Panc1 (cell line): Measurements from ENCODE around the gene APCDD1L. TPM values are rescaled to one million over a fixed set of nuclear protein-coding genes. Genes with fewer than 3 reads are reported as not detected.
"Not testable (repeated sequence)": the region's sequence is repeated elsewhere in the genome, so short reads cannot be mapped to it uniquely, and the experiment has no call there.

Source experiments
- ATAC-seq: fragments of 200-7000 bp; cut with Tn5 transposase; 2 replicates; pipeline ENCODE4 v1.9.1; 2020; ENCODE audit warnings: mild to moderate bottlenecking, moderate library complexity
- BruUV-seq: library from RNA; stranded (reverse); fragments of 400-500 nt; replicated peaks from 2 replicates; lab custom pipeline; 2021; lab: Mats Ljungman, UMichigan
- CTCF ChIA-PET: fragments of 300-600 bp; sonication (Branson Sonifier 250); formaldehyde crosslinking; loops from one replicate; lab custom pipeline; 2022; ENCODE audit warnings: antibody characterized with exemption; lab: Charles Lee
- POLR2A ChIA-PET: fragments of 300-600 bp; sonication (Branson Sonifier 250); formaldehyde crosslinking; loops from one replicate; lab custom pipeline; 2022; ENCODE audit warnings: antibody characterized with exemption; lab: Charles Lee
- DNase-seq: peaks from one replicate; pipeline ENCODE4 v3.0.0-alpha.2; 2010; ENCODE audit warnings: low read depth, low spot score
- H3K27ac ChIP-seq: 2 replicates; pipeline ENCODE4 v1.5.1; 2011; ENCODE audit warnings: mild to moderate bottlenecking, low read length, inconsistent platforms
- H3K27me3 ChIP-seq: fragments of 200-500 bp; sonication (Bioruptor generic); 2 replicates; pipeline ENCODE4 v1.6.0; 2014; ENCODE audit warnings: low read length, inconsistent platforms; ENCODE audit not compliant: control insufficient read depth, insufficient read depth
- H3K36me3 ChIP-seq: fragments of 200-500 bp; sonication (Bioruptor generic); 2 replicates; pipeline ENCODE4 v1.5.1; 2014; ENCODE audit warnings: inconsistent platforms, mild to moderate bottlenecking, low read length, moderate library complexity; ENCODE audit not compliant: control insufficient read depth, insufficient read depth
- H3K4me1 ChIP-seq: 2 replicates; pipeline ENCODE4 v1.5.1; 2011; ENCODE audit warnings: inconsistent platforms, mild to moderate bottlenecking, low read length, moderate library complexity; ENCODE audit not compliant: control insufficient read depth, insufficient read depth
- H3K4me3 ChIP-seq, 2 experiments: 2 replicates each; pipeline ENCODE4 v1.5.1; 2011 to 2012; ENCODE audit warnings: low read depth in 2 of 2, low read length in 2 of 2, mild to moderate bottlenecking in 2 of 2, inconsistent platforms in 1 of 2, moderate library complexity in 1 of 2
- H3K9me3 ChIP-seq: fragments of 200-500 bp; sonication (Bioruptor generic); 2 replicates; pipeline ENCODE4 v1.5.1; 2014; ENCODE audit warnings: low read depth, mild to moderate bottlenecking, inconsistent platforms, low read length, moderate library complexity; ENCODE audit not compliant: control insufficient read depth, insufficient read depth
- POLR2AphosphoS5 ChIP-seq: IDR thresholded peaks from 2 replicates; pipeline ENCODE4 v1.6.1; 2012; ENCODE audit warnings: mild to moderate bottlenecking, low read depth, low read length, moderate library complexity
- SIN3A ChIP-seq: IDR thresholded peaks from 2 replicates; pipeline ENCODE4 v1.6.1; 2012; ENCODE audit warnings: low read depth, mild to moderate bottlenecking, low read length, moderate library complexity, borderline replicate concordance; ENCODE audit not compliant: insufficient read depth
- TCF7L2 ChIP-seq: IDR thresholded peaks from 2 replicates; pipeline ENCODE4 v1.6.1; 2011; ENCODE audit warnings: mild to moderate bottlenecking, low read depth, low read length, inconsistent platforms
- in situ Hi-C: cut with HindIII; loops from 2 replicates; pipeline ENCODE4 v1.10.0; 2016; ENCODE audit warnings: low sequenced_read_pairs, low pct_unique_long_range_greater_than_20kb
- intact Hi-C: fragments of 100-400 bp; cut with micrococcal nuclease; formaldehyde crosslinking; loops from one replicate; pipeline ENCODE4 v1.10.0; 2022; ENCODE audit not compliant: unreplicated experiment
- total RNA-seq: library from RNA; stranded (reverse); gene quantifications from one replicate; pipeline ENCODE4 v1.2.1, GENCODE V29; 2021; ENCODE audit not compliant: unreplicated experiment
- TF ChIP-seq, protein P1 (sequence below), 2 experiments: IDR thresholded peaks; 2 replicates each; pipeline ENCODE4 v1.6.1; 2011 to 2012; ENCODE audit warnings: low read depth in 2 of 2, control low read depth in 1 of 2, low read length in 1 of 2, mild to moderate bottlenecking in 1 of 2, moderate library complexity in 1 of 2; ENCODE audit not compliant: insufficient read depth in 1 of 2
- TF ChIP-seq, protein P2 (sequence below): fragments of 450-650 bp; IDR thresholded peaks from 2 replicates; pipeline ENCODE4 v1.5.1; 2017; ENCODE audit warnings: mild to moderate bottlenecking

The APCDD1L gene
- total RNA-seq, 1 experiment from 2014 or later: 0.62 TPM

DNA sequence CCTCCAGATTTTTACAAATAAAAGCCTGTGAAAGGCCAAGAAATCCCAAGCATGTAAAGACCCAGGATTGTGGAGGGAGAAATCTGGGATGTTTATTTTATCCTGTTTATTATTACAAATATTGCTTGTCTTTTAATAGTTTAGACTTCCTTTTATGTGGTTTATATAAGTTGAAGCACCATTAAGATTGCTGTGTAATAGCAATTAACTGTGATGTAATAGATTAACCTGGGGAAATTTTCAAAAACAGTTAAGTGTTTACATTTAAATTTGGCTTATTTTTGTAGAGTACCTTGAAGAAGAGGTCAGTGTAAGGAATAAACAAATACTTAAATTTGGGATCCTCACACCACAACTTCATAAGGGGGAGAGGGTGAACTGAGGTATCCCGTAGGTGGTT is 99.1 kb downstream of the APCDD1L start:
- Histone ChIP-seq H3K27me3 (no peaks in the 10 kb centered on the region), H3K36me3 (no peaks in the 10 kb centered on the region), H3K27ac (no peak overlapping the region), H3K4me1 (no peaks in the 10 kb centered on the region; the same call in 1 of the 2 replicates), H3K9me3 (no peaks in the 10 kb centered on the region), H3K4me3 (no peak overlapping the region)
- no peak for ATAC-seq
- no peak for DNase-seq
- TF ChIP-seq, protein P1, sequence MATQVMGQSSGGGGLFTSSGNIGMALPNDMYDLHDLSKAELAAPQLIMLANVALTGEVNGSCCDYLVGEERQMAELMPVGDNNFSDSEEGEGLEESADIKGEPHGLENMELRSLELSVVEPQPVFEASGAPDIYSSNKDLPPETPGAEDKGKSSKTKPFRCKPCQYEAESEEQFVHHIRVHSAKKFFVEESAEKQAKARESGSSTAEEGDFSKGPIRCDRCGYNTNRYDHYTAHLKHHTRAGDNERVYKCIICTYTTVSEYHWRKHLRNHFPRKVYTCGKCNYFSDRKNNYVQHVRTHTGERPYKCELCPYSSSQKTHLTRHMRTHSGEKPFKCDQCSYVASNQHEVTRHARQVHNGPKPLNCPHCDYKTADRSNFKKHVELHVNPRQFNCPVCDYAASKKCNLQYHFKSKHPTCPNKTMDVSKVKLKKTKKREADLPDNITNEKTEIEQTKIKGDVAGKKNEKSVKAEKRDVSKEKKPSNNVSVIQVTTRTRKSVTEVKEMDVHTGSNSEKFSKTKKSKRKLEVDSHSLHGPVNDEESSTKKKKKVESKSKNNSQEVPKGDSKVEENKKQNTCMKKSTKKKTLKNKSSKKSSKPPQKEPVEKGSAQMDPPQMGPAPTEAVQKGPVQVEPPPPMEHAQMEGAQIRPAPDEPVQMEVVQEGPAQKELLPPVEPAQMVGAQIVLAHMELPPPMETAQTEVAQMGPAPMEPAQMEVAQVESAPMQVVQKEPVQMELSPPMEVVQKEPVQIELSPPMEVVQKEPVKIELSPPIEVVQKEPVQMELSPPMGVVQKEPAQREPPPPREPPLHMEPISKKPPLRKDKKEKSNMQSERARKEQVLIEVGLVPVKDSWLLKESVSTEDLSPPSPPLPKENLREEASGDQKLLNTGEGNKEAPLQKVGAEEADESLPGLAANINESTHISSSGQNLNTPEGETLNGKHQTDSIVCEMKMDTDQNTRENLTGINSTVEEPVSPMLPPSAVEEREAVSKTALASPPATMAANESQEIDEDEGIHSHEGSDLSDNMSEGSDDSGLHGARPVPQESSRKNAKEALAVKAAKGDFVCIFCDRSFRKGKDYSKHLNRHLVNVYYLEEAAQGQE (IDR thresholded peaks at IDR 0.05; ENCODE audit: insufficient read depth in 1 of 2, low read depth in 2 of 2, low read length in 1 of 2): no peak
- TF ChIP-seq POLR2AphosphoS5 (no peak), SIN3A (no peak), TCF7L2 (no peak)
- TF ChIP-seq, protein P2, sequence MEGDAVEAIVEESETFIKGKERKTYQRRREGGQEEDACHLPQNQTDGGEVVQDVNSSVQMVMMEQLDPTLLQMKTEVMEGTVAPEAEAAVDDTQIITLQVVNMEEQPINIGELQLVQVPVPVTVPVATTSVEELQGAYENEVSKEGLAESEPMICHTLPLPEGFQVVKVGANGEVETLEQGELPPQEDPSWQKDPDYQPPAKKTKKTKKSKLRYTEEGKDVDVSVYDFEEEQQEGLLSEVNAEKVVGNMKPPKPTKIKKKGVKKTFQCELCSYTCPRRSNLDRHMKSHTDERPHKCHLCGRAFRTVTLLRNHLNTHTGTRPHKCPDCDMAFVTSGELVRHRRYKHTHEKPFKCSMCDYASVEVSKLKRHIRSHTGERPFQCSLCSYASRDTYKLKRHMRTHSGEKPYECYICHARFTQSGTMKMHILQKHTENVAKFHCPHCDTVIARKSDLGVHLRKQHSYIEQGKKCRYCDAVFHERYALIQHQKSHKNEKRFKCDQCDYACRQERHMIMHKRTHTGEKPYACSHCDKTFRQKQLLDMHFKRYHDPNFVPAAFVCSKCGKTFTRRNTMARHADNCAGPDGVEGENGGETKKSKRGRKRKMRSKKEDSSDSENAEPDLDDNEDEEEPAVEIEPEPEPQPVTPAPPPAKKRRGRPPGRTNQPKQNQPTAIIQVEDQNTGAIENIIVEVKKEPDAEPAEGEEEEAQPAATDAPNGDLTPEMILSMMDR: no peak
- intact Hi-C loops (no loop called here), in situ Hi-C loops (no loop called here)
- ChIA-PET POLR2A (no interaction called here), CTCF (no interaction called here)
- no TSS peak for BruUV-seq

DNA sequence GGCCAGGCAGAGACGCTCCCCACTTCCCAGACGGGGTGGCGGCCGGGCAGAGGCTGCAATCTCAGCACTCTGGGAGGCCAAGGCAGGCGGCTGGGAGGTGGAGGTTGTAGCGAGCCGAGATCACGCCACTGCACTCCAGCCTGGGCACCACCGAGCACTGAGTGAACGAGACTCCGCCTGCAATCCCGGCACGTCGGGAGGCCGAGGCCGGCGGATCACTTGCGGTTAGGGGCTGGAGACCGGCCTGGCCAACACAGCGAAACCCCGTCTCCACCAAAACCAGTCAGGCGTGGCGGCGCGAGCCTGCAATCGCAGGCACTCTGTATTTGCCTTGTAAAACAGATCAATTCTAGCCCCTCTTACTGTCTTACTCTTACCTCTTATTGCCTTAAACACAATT is 100.4 kb downstream of the APCDD1L start:
- H3K9me3 ChIP-seq, H3K27ac ChIP-seq, POLR2A ChIA-PET, CTCF ChIA-PET, ATAC-seq, H3K4me3 ChIP-seq, BruUV-seq, intact Hi-C loops, H3K27me3 ChIP-seq, in situ Hi-C loops, H3K36me3 ChIP-seq, DNase-seq, H3K4me1 ChIP-seq: not testable (repeated sequence)

DNA sequence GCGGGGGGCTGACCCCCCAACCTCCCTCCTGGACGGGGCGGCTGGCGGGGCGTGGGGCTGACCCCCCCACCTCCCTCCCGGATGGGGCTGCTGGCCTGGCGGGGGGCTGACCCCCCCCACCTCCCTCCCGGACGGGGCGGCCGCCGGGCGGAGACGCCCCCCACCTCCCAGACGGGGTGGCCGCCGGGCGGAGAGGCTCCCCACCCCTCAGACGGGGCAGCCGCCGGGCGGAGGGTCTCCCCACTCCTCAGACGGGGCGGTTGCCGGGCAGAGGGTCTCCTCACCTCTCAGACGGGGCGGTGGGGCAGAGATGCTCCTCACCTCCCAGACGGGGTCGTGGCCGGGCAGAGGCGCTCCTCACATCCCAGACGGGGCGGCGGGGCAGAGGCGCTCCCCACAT is 101.0 kb downstream of the APCDD1L start:
- H3K4me3 ChIP-seq, H3K27ac ChIP-seq, H3K27me3 ChIP-seq, BruUV-seq, CTCF ChIA-PET, H3K9me3 ChIP-seq, POLR2A ChIA-PET, intact Hi-C loops, DNase-seq, in situ Hi-C loops, H3K36me3 ChIP-seq, H3K4me1 ChIP-seq, ATAC-seq: not testable (repeated sequence)

Other genes starting within 250 kb of the APCDD1L start
- gene RAB22A, start 205.7 kb downstream of the APCDD1L start, total RNA-seq: 21.1 TPM
- gene VAPB, start 126.2 kb downstream of the APCDD1L start, total RNA-seq: 50.9 TPM
- gene STX16, start 135.9 kb upstream of the APCDD1L start, total RNA-seq: 41.9 TPM
- 27.4 TPM for gene NPEPL1, start 177.4 kb upstream of the APCDD1L start, total RNA-seq